TTC549 (cell line): ENCODE data around the gene RPUSD3.
"Not testable (repeated sequence)": the region's sequence is repeated elsewhere in the genome, so short reads cannot be mapped to it uniquely, and the experiment has no call there.

Experiments used
- FAIRE-seq: peaks from 2 replicates; lab custom pipeline; 2012; peaks lifted over from hg19 to GRCh38; lab: Jason Lieb, UNC

The RPUSD3 gene

DNA sequence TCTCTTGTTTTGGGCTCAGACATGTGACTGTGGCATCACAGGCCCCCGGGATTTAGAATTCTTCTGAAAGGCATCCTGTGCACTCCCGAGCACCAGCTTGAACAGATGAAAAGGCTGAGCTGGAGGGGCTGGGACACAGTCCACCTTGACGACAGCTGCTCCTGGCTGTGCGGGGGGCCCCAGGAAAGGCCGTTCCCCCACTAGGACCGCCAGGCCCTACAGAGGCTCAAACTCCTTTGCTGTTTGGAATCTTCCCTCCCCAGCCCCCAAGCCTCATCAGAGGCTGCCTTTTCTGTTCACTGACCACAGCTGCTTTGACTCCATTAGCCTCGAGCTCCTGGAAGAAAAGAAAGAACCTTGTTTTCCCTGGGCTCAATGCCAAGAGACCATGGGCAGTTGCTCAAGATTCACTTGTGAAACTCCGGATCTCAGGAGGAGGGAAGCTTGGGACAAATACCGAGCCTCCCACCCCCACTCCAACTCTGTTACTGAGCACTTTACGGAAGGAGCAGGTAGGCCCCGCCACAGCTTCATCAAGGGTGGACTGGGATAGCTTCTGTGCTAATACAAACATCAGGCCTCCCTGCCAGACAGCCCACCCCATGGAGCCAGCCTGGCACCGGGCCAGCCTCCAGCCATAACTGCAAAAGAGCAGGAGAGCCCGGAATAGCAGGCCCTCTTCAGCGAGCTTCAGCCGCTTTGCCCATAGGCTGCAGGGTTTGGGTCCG lies 20.6 kb upstream of the RPUSD3 start:
- FAIRE-seq = no peak

DNA sequence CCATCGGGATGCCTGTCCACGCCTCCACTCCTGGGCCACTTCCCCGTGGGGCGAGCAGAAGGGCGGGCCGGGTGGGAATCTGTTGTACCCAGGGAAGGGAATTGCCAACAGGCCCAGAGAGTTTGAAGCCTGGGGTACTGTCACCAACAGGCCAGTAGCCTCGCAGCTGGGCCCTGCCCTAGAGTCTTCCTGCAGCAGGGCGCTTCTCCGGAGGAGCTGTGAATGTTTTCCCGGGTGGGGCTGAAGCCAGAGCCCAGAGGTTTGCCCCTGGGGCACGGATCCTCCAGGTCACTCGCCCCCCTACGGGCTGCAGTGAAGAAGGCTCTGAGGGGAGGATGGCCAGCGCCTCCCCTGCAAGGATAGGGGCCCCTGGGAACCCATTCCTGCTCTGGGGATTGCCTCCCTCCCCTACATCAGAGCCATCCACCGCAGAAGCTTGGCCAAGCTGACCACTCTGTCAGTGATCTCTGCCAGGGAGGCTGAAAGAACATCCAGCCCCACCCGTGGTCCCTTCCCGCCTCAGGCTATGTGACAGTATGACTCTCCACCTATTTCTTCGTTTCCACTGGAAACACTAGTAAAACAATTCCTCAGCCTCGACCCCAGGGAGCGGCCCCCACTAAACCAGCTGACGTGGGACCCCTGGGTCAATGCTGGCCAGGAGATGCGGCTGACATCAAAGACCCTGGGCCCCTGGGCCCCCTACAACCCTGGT lies 19.4 kb upstream of the RPUSD3 start:
- FAIRE-seq = no peak

DNA sequence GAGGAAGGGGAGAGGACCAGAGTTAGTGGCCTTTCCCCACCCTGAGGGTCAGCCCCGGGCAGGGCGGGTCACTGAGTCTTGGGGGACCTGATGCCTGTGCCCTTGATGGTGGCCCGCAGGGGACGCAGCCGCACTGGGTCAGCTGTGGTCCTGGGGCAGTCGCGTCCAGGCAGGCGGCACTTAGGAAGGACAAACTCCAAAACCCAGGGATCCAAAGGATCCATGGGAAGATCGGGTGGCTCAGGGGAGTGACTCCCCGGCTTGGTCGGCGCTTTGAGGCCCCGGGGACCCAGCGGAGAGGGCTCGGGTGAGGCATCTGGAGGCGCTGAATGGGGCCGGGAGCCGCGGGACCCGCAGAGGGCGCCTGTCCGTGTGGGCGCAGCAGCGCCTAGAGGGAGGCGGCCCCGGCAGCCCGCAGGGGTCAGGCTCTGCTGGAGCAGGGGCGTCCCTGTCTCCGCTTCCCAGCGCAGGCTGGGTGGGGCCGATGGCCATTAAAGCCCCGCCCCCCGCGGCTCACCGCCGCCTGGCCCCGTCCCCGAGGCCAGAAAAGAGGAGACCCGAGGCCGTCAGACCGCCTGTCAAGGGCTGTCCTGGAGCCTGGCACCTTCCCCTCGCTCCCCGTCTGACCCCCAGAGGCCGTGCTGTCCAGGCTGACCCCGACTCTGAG lies 18.7 kb upstream of the RPUSD3 start:
- no peak for FAIRE-seq

DNA sequence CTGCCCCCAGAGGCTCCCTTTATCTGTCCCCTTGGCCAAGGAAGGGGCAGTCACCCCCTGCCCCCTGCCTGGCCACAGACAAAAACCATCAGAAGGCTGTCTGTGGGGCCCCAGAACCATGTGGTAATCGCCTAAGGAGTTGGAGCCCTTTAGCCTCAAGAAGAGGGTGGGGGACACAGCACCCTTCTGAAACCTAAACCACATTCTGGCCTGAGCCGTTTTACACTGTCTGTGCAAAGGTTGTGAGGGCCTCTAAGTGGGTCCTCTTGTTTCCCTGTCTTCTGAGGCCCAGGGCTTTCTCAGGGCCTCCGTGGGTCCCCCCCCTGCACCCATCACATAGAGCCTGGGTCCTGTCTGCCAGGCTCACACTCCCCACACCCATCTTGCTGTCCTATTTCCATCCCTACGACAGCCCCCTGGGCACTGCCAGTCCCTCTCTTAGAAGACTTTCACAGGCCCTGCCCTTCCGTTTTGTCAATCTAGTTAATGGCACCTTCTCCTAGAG lies 17.9 kb upstream of the RPUSD3 start:
- no peak for FAIRE-seq

DNA sequence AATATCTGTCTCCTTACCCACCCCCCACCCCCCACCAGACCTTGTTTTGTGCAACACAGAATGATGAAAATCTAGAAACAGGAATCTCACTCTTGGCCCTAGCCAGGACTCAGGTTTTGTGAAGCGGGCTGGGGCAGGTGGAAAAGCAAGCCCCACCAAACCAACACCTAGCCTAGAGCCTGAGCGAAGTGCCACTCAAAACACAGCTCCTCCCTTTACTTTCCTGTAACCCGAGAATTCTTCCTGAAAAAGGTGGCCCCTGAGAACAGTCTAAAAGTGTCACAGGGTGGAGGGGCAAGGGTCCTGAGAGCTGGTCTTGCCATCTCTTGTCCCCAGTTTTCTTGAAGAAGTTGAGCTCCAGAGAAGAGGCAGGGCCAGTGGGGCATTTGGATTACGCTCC lies 17.4 kb upstream of the RPUSD3 start:
- FAIRE-seq = no peak

DNA sequence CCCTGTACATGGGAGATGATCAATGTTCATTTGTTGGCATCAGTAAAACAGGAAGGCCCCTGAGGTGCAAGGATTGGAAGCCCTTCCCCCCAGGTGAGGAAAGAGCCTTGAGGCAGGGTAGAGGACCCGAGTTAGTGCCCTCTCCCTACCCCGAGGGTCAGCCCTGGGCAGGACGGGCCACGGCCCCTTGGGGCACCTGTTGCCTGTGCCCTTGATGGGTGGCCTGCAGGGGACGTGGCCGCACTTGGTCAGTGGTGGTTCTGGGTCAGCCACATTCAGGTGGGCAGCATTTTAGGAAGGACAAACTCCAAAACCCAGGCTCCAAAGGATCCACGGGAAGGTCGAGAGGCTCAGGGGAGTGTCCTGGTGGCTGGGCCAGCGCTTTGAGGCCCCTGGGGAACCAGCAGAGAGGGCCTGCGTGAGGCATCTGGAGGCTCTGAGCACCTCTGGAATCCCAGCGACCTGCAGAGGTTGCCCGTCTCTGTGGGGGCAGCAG lies 15.8 kb upstream of the RPUSD3 start:
- no peak for FAIRE-seq

DNA sequence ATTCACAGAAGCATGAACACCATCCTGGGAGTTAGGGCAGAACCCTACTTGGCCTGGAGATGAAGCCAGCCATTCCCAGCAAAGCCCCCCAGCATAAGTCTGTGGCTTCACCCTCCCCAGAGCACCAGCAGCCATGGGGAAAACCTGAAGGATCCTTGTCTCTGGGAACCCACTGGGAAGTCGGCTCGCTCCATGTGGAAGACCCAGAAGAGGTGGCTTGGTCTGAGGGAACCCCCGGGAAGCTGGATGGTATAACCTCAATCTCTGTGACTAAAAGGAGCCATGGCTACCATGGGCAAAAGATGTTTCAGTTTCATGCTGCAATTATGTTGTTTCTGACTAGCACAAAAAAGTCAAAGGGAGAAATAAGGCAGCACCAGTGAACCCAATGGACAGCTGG lies 11.8 kb upstream of the RPUSD3 start:
- no peak for FAIRE-seq

DNA sequence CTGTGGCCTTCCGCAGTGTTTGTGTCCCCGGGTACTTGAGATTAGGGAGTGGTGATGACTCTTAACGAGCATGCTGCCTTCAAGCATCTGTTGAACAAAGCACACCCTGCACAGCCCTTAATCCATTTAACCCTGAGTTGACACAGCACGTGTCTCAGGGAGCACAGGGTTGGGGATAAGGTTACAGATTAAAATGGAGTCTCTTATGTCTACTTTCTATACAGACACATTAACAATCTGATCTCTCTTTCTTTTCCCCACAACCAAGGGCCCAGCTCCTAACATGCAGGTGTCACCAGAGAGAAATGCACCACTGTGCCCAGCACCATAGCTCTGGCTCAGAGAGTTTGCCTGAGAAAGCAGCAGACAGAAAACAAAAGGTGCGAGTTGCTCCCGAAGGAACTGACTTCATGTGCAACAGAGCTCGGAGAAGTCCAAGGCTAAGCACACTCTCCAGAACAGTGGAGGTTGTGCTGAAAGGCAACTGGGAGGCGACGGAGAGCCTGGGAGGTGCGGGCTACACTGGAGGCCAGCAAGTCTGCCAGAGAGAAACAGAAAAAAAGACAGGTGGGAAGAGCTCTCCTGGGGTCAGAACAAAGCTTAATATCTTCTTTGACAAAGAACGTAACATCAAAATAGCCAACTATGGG lies 10.6 kb upstream of the RPUSD3 start:
- FAIRE-seq = not testable (repeated sequence)

DNA sequence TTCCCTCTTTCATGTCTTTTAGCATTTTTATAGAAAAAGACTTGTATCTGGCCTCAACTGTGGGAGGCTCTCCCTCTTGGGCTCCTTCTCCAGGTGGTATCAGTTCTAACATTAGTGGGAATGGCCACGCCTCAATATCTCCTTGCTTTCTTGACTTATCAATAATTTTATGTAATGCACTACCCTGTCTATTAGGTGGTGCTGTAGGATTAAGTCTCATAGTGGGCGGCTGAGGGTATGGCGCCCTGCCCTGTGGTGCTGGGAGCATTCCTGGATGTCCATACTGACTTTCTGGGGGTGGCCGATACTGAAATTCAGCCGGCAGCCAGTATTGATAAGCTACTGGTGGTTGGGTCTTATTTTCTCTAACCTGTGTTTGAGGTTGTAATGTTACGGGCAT lies 8.7 kb upstream of the RPUSD3 start:
- no peak for FAIRE-seq

DNA sequence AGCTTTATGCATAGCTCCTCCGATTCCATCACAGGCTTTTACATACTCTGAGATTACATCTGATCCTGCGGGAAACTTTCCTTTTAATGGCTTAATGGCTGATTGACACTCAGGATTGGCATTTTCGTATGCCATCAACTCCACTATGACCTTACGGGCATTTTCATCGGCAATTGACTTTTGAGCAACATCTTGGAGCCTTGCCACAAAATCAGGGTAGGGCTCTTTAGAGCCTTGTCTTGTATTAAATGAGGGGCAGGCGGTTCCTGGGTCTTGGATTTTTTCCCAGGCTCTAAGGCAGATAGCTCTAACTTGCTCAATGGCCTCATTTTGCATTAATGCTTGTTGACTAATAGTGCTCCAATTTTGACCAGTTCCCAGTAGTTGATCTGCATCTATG lies 8.1 kb upstream of the RPUSD3 start:
- FAIRE-seq = not testable (repeated sequence)

DNA sequence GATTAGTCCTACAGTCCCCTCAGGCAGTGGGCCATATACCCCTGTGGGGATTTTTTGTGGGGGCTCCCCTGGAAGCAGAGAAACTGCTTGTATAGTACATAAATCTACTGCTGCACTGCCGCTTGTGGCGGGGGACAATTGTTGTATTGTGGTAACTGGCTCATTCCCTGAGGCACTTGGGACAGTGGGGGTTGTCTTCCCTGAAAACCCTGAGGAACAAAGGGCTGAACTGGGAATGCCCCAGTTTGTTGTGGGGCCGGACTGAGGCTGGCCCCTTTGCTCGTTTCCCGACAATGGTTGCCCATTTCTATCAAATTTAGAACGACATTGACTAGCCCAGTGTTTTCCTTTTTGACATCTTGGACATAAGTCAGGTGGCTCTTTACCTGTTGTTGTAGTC lies 7.6 kb upstream of the RPUSD3 start:
- not testable (repeated sequence) for FAIRE-seq

DNA sequence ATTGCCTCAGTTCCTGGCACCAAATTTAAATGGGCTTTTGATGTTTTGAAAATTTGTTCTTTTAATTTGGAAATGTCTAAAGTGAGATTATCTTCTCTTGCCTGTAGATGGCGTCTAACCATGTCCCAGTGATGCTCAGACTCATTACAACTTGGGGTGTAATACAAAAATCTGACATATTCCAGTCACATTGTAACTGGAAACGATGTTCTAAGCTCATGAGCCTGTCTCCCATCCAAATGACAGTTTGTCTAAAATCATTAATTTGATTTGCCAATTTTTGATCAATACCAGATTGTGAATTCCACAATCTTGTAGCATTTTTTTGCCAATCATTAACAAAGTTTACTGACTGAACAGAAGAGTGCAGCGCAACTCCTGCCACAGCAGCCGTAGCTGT lies 5.1 kb upstream of the RPUSD3 start:
- FAIRE-seq = not testable (repeated sequence)

DNA sequence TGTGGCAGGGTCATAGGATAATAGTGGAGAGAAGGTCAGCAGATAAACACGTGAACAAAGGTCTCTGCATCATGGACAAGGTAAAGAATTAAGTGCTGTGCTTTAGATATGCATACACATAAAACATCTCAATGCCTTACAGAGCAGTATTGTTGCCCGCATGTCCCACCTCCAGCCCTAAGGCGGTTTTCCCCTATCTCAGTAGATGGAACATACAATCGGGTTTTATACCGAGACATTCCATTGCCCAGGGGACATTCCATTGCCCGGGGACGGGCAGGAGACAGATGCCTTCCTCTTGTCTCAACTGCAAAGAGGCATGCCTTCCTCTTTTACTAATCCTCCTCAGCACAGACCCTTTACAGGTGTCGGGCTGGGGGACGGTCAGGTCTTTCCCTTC lies 4.1 kb upstream of the RPUSD3 start:
- not testable (repeated sequence) for FAIRE-seq

DNA sequence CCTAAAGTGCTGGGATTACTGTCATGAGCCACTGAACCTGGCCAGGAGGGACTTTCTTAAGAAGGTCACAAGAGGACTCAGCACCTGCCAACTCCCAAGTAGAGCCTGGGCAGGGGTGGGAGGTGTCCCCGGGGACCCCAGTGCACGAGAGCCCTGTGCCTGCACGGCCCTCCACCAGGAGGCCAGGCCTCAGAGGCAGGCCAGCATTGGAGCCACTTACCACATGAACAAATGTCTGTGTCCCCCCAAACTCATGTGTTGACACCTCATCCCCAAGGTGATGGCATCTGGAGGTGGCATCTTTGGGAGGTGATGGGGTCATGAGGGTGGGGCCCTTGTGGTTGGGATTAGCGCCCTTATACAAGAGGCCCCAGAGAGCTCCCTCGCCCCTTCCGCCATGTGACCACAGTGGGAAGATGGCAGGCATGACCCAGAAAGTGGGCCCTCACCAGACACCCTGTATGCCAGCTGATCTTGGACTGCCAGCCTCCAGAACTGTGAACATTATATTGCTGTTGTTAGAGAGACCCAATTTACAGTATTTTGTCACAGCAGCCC lies 3.2 kb upstream of the RPUSD3 start:
- no peak for FAIRE-seq

DNA sequence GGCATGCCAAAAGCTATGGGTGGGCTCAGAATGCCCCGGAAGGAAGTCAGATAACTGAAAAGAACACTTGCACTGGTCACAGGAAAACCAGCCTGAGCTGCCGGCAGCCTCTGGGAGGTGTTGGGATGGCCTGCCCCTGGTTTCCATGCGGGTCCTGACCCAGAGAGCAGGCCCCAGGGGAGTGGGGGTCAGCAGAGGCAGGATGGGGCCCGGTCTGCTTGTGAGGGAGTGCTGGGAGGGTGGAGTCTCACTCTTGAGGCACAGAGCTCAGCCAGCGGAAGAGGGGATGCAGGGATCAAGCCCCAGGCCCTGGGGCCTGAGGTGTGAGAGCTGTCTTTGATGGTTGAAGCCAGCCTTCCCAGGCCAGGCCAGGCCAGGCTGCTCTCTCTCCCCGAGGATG lies 2.4 kb upstream of the RPUSD3 start:
- no peak for FAIRE-seq

DNA sequence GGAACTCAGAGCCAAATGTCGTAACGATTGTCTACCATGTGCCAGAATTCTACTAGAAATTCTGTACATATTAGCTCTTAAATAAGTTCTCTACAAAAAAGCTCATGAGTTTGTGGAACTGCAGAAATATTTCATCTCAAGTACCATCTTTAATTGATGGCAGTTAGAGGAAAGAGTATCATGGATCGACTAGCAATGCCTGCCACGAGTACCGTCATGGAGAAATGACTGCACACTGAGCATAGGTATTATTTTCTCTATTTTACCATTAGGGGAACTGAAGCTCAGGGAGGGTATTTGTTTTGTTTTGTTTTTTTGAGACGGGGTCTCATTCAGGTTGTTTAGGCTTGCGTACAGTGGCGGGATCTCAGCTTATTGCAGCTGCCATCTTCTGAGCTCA lies 2.8 kb downstream of the RPUSD3 start:
- no peak for FAIRE-seq

DNA sequence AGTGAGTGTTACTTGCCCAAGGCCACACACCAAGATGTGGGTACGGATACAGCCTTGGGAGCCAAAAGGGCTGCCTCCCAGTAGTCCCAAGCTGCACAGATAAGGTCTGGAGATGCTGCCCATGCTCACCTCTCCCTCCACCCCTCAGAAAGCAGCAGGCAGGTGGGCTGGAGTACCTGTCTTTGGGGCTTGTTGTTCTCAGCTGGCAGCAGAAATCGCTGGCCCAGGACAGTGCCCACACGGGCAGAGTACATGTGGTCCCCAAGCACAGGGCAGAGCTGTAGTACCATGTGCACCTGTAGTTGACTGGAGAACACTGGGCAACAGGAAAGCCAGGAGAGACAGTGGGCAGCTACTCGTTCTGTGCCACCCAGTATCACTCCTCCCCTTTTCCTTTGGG lies 5.0 kb downstream of the RPUSD3 start:
- no peak for FAIRE-seq

DNA sequence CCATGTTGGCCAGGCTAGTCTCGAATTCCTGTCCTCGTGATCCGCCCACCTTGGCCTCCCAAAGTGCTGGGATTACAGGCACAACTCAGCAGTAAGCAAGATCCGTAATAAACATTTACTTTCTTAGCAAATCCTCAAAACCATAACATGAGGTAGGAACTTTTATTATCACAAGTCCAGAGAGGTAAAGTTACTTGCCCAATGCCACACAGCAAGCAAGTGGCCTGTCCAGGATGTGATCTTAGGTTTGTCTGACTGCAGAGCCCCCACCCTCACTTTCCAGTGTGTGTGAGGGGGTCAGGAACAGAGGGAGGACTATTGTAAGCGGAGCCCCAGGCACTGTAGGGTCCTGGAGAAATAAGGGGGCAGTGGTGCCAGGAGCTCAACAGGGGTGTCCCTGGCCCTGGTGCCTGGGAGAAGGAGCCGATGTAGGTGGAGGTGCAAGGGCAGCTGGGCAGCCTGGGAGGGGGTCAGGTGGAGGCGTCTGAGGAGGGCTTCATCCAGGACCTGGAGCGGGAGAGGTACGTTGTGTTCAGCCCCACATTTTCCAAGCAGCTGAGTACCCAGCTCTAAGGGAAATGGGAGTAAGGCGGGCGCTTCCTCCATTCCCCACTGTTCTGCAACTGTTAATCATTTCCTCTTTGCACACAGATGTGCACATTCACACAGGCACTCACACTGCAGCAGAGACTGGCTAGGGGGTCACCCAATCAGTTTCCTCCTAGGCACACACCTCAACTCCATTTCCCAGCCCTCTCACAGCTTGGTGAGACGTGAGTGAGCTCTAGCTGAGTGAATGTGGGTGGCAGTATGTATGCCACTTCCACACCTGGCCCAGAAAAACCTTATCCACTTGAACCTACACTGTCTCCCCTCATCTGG lies 5.9 kb downstream of the RPUSD3 start:
- FAIRE-seq = no peak

DNA sequence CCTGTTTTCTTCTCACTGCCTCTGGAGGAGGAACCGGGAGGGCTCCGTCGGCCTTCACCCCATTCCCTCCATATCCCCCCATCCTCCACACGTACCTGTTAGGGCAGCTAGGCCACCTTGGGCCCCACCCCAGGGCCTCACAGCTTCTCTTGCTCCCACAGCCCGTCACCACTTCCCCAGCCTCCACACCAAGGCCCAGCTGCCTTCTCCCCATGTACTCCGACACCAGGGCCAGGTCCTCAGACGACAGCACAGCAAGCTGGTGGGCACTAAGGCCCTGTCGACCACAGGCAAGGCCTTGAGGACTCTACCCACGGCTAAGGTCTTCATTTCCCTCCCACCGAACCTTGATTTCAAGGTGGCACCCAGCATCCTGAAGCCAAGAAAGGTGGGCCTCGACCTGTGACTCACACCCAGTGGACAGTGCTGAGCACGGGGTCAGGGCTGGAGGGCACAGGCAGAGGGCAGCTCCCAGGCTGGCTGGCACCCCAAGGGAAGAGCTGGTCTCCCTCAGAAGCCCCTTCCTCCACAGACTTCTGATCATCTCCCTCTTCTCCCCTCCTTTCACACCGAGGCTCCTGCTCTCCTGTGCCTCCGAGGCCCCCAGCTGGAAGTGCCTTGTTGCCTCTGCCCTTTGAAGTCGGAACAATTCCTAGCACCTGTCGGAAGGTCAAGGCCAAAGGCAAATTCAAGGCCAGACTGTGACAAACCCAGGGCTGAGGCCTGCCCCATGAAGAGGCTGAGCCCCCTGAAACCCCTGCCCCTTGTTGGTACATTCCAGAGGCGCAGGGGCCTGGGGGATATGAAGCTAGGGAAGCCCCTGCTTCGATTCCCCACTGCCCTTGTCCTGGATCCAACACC lies 9.1 kb downstream of the RPUSD3 start:
- no peak for FAIRE-seq

DNA sequence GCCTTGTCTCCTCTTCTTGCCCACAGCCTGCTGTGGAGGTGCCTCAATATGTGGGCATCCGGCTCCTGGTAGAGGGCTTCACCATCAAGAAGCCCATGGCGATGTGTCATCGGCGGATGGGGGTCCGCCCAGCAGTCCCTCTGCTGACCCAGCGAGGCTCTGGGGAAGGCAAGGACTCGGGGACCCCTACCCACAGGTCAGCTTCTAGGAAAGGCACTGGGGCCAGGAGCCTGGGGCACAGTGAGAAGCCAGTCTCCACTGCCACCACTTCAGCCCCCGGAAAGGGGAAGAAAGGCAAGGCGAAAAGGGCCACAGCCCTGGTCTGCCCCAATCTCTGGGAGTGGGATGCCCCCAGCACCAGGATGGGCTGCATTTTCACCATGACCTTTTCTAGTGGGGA lies 10.7 kb downstream of the RPUSD3 start:
- no peak for FAIRE-seq
